ENCODE results near the gene HS6ST2. TPM values are rescaled to one million over a fixed set of nuclear protein-coding genes. Genes with fewer than 3 reads are reported as not detected.

HS6ST2 gene
- total RNA-seq, 1 experiment from 2014 or later: 24.6 TPM

- Histone ChIP-seq H2AFZ (ENCODE audit: low read depth, low read length, poor library complexity, severe bottlenecking) (no peak overlapping the region), H4K20me1 (ENCODE audit: insufficient read depth) (no peaks in the 10 kb centered on the region), H3K27me3 (ENCODE audit: insufficient read depth, low read length) (no peaks in the 10 kb centered on the region), H3K4me1 (ENCODE audit: control insufficient read depth in 1 of 2, insufficient read depth in 2 of 2, low read length in 2 of 2) (no peaks in the 10 kb centered on the region), H3K9me2 (ENCODE audit: insufficient read depth) (no peaks in the 10 kb centered on the region), H3K4me3 (replicated peaks in 1 of 2; ENCODE audit: low read depth in 1 of 2, low read length in 2 of 2) (no peak overlapping the region), H3K9me3 (ENCODE audit: control insufficient read depth in 1 of 2, insufficient read depth in 1 of 2, low read depth in 1 of 2, low read length in 2 of 2) (no peaks in the 10 kb centered on the region), H3K79me2 (ENCODE audit: insufficient read depth, low read length) (no peaks in the 10 kb centered on the region), H3K4me2 (ENCODE audit: low read length) (no peak overlapping the region), H3K36me3 (ENCODE audit: control insufficient read depth in 1 of 2, insufficient read depth in 2 of 2, low read length in 2 of 2) (no peaks in the 10 kb centered on the region), H3K9ac (ENCODE audit: low read length) (no peak overlapping the region), H3K27ac (ENCODE audit: low read depth, low read length) (no peak overlapping the region)
- DNase-seq (ENCODE audit: low read depth, low spot score) (no peak), ATAC-seq (no peak)
- ChIA-PET RAD21 (ENCODE audit: low non-redundant PET in 1 of 2, low total read pairs in 2 of 2, uncharacterized antibody in 2 of 2, unreplicated experiment in 2 of 2) (no interaction called here), CTCF (interaction anchor here (0.5 kb wide), 1 partner anchor 462 kb away, joined by 5 read pairs; no protein-coding TSS in a partner anchor), POLR2A (no interaction called here)
- TF ChIP-seq POLR2A (IDR thresholded peaks at IDR 0.05; ENCODE audit: borderline replicate concordance, extremely low read depth, insufficient read depth, insufficient read length) (no peak), ATF3 (IDR thresholded peaks at IDR 0.05) (no peak), CTCF (IDR thresholded peaks at IDR 0.05 in 2 of 3, conservative IDR thresholded peaks at IDR 0.05 in 1 of 3; ENCODE audit: borderline replicate concordance in 1 of 3, insufficient read depth in 1 of 3, low read depth in 2 of 3, low read length in 2 of 3) (no peak), SIN3A (IDR thresholded peaks at IDR 0.05; ENCODE audit: low read depth) (no peak)
- no TSS peak for BruUV-seq (replicated peaks)
- intact Hi-C loops (cut with micrococcal nuclease): no loop called here
These were observed 10.0 kb upstream of the HS6ST2 start for GRCh38 chrX:132968296-132968949.

DNA sequence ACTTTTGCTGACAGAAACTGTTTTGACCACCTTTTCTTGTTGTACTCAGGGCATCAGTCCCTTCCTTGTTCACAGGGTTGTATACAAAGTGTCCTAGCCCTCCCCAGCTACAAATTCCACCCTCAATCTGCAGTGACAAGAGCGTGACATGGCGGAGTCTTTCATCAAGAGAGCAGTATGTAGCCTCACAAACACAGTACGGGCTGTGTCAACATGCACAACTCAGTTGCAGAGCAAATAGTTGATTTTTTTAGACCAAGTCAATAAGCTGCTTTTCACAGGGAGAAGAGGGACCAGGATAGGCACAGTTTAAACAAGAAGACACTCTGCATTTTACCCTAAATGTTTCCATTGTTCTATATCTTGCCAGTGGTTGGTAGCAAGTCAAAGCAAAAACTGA, 8.6 kb upstream of the HS6ST2 start:
- Histone ChIP-seq H3K9ac (ENCODE audit: low read length) (no peak overlapping the region), H3K27me3 (ENCODE audit: insufficient read depth, low read length) (no peaks in the 10 kb centered on the region), H3K4me1 (ENCODE audit: control insufficient read depth in 1 of 2, insufficient read depth in 2 of 2, low read length in 2 of 2) (no peaks in the 10 kb centered on the region), H3K4me2 (ENCODE audit: low read length) (no peak overlapping the region), H2AFZ (ENCODE audit: low read depth, low read length, poor library complexity, severe bottlenecking) (no peak overlapping the region), H3K9me3 (ENCODE audit: control insufficient read depth in 1 of 2, insufficient read depth in 1 of 2, low read depth in 1 of 2, low read length in 2 of 2) (no peaks in the 10 kb centered on the region), H3K4me3 (replicated peaks in 1 of 2; ENCODE audit: low read depth in 1 of 2, low read length in 2 of 2) (no peak overlapping the region), H3K9me2 (ENCODE audit: insufficient read depth) (no peaks in the 10 kb centered on the region), H3K27ac (ENCODE audit: low read depth, low read length) (no peak overlapping the region), H3K36me3 (ENCODE audit: control insufficient read depth in 1 of 2, insufficient read depth in 2 of 2, low read length in 2 of 2) (no peaks in the 10 kb centered on the region), H4K20me1 (ENCODE audit: insufficient read depth) (no peaks in the 10 kb centered on the region), H3K79me2 (ENCODE audit: insufficient read depth, low read length) (no peaks in the 10 kb centered on the region)
- ChIA-PET RAD21 (ENCODE audit: low non-redundant PET in 1 of 2, low total read pairs in 2 of 2, uncharacterized antibody in 2 of 2, unreplicated experiment in 2 of 2) (no interaction called here), CTCF (no interaction called here), POLR2A (no interaction called here)
- no TSS peak for BruUV-seq (replicated peaks)
- no peak for DNase-seq (ENCODE audit: low read depth, low spot score)
- ATAC-seq: no peak
- intact Hi-C loops (cut with micrococcal nuclease): no loop called here
- TF ChIP-seq SIN3A (IDR thresholded peaks at IDR 0.05; ENCODE audit: low read depth) (no peak), EZH2phosphoT487 (IDR thresholded peaks at IDR 0.05; ENCODE audit: borderline replicate concordance) (no peak), CTCF (IDR thresholded peaks at IDR 0.05 in 2 of 3, conservative IDR thresholded peaks at IDR 0.05 in 1 of 3; ENCODE audit: borderline replicate concordance in 1 of 3, insufficient read depth in 1 of 3, low read depth in 2 of 3, low read length in 2 of 3) (no peak), EGR1 (IDR thresholded peaks at IDR 0.05; ENCODE audit: low read depth) (no peak), EZH2 (IDR thresholded peaks at IDR 0.05) (no peak)
- TF ChIP-seq, protein P1, sequence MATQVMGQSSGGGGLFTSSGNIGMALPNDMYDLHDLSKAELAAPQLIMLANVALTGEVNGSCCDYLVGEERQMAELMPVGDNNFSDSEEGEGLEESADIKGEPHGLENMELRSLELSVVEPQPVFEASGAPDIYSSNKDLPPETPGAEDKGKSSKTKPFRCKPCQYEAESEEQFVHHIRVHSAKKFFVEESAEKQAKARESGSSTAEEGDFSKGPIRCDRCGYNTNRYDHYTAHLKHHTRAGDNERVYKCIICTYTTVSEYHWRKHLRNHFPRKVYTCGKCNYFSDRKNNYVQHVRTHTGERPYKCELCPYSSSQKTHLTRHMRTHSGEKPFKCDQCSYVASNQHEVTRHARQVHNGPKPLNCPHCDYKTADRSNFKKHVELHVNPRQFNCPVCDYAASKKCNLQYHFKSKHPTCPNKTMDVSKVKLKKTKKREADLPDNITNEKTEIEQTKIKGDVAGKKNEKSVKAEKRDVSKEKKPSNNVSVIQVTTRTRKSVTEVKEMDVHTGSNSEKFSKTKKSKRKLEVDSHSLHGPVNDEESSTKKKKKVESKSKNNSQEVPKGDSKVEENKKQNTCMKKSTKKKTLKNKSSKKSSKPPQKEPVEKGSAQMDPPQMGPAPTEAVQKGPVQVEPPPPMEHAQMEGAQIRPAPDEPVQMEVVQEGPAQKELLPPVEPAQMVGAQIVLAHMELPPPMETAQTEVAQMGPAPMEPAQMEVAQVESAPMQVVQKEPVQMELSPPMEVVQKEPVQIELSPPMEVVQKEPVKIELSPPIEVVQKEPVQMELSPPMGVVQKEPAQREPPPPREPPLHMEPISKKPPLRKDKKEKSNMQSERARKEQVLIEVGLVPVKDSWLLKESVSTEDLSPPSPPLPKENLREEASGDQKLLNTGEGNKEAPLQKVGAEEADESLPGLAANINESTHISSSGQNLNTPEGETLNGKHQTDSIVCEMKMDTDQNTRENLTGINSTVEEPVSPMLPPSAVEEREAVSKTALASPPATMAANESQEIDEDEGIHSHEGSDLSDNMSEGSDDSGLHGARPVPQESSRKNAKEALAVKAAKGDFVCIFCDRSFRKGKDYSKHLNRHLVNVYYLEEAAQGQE (IDR thresholded peaks at IDR 0.05; ENCODE audit: low read depth): no peak

Data from HCT116 (cell line).